GM12878 (cell line): Measurements from ENCODE around the gene B3GNT8. TPM values are rescaled to one million over a fixed set of nuclear protein-coding genes. Genes with fewer than 3 reads are reported as not detected.

Experiments used
- ATF3 ChIP-seq: IDR thresholded peaks from 2 replicates; pipeline ENCODE4 v1.6.1; 2011; ENCODE audit warnings: low read depth, mild to moderate bottlenecking, low read length, moderate library complexity, borderline replicate concordance; ENCODE audit errors: extremely low read depth
- CHD1 ChIP-seq: IDR thresholded peaks from 2 replicates; pipeline ENCODE4 v1.6.1; 2012; ENCODE audit warnings: low read depth, low read length, improper control_type of control experiment
- FOXK2 ChIP-seq: fragments of 450-650 bp; IDR thresholded peaks from 2 replicates; pipeline ENCODE4 v1.6.1; 2017; ENCODE audit warnings: mild to moderate bottlenecking, moderate library complexity
- HCFC1 ChIP-seq: fragments of 150-350 bp; IDR thresholded peaks from 2 replicates; pipeline ENCODE4 v1.6.1; 2014; ENCODE audit warnings: low read length
- JUNB ChIP-seq: IDR thresholded peaks from 2 replicates; pipeline ENCODE4 v1.6.1; 2016; ENCODE audit warnings: antibody characterized with exemption, mild to moderate bottlenecking
- JUND ChIP-seq: IDR thresholded peaks from 2 replicates; pipeline ENCODE4 v1.6.1; 2012; ENCODE audit warnings: low read depth, mild to moderate bottlenecking, low read length, improper control_type of control experiment, moderate library complexity
- KAT2A ChIP-seq: conservative IDR thresholded peaks from 2 replicates; pipeline ENCODE4 v1.6.1; 2011; ENCODE audit warnings: low read depth, low read length; ENCODE audit not compliant: control insufficient read depth
- MXI1 ChIP-seq: fragments of 150-350 bp; IDR thresholded peaks from 2 replicates; pipeline ENCODE4 v1.6.1; 2011; ENCODE audit warnings: low read depth, mild to moderate bottlenecking, inconsistent platforms, low read length, improper control_type of control experiment
- MYC ChIP-seq: IDR thresholded peaks from 2 replicates; pipeline ENCODE4 v1.6.1; 2011; ENCODE audit warnings: mild to moderate bottlenecking, low read length, moderate library complexity, inconsistent platforms; ENCODE audit not compliant: insufficient read depth, insufficient replicate concordance, insufficient read length, severe bottlenecking
- POLR2AphosphoS5 ChIP-seq: IDR thresholded peaks from 2 replicates; pipeline ENCODE4 v1.6.1; 2011; ENCODE audit warnings: mild to moderate bottlenecking, low read length, inconsistent platforms
- SP1 ChIP-seq: IDR thresholded peaks from one replicate; pipeline ENCODE4 v1.6.1; 2011; ENCODE audit warnings: low read depth, low read length
- SREBF1 ChIP-seq: IDR thresholded peaks from 2 replicates; pipeline ENCODE4 v1.6.1; 2012; ENCODE audit warnings: mild to moderate bottlenecking, low read length
- YBX1 ChIP-seq: fragments of 450-650 bp; IDR thresholded peaks from 2 replicates; pipeline ENCODE4 v1.6.1; 2016; ENCODE audit warnings: antibody characterized with exemption
- YY1 ChIP-seq: IDR thresholded peaks from 2 replicates; pipeline ENCODE4 v1.6.1; 2011; ENCODE audit warnings: low read depth, mild to moderate bottlenecking, low read length
- ZBED1 ChIP-seq: IDR thresholded peaks from 2 replicates; pipeline ENCODE4 v1.6.1; 2016; ENCODE audit warnings: borderline replicate concordance
- ZNF24 ChIP-seq: fragments of 450-650 bp; IDR thresholded peaks from 2 replicates; pipeline ENCODE4 v1.6.1; 2017; ENCODE audit warnings: antibody characterized with exemption, mild to moderate bottlenecking
- polyA plus RNA-seq, 11 experiments: library from polyadenylated mRNA; depleted of rRNA in 4 of 11; unstranded in 6 of 11; stranded (reverse) in 5 of 11; fragments of >200 nt; fragmentation: Nextera tagmentation in 4 of 11; fragmentation: Illumina TruSeq in 1 of 11; extraction: Ambion mirVana in 4 of 11; extraction: Trizol in 1 of 11; gene quantifications; 1 replicate in 1 of 11; 2 replicates in 10 of 11; pipeline versions ENCODE4 v1.2.1 to v1.2.3, GENCODE V29; 2011 to 2016; ENCODE audit warnings: inconsistent platforms in 2 of 11, missing spikeins in 2 of 11, low read depth in 1 of 11
- total RNA-seq, 4 experiments: library from RNA; depleted of rRNA in 3 of 4; stranded (reverse); fragments of >200 nt in 3 of 4; fragmentation: Illumina TruSeq in 1 of 4; extraction: Trizol in 1 of 4; gene quantifications; 2 replicates each; pipeline versions ENCODE4 v1.2.1 to v1.2.3, GENCODE V29; 2013 to 2021
- TF ChIP-seq, protein P1 (sequence below): IDR thresholded peaks from 2 replicates; pipeline ENCODE4 v1.6.1; 2011; ENCODE audit warnings: low read depth, low read length, improper control_type of control experiment, borderline replicate concordance
- TF ChIP-seq, protein P2 (sequence below): fragments of 450-650 bp; IDR thresholded peaks from 2 replicates; pipeline ENCODE4 v1.6.1; 2014; ENCODE audit warnings: mild to moderate bottlenecking
- TF ChIP-seq, protein P3 (sequence below): fragments of 450-650 bp; IDR thresholded peaks from 2 replicates; pipeline ENCODE4 v1.6.1; 2017; ENCODE audit warnings: mild to moderate bottlenecking, moderate library complexity

B3GNT8 gene
- total and polyA plus RNA-seq, 10 of the 15 experiments (the other 5 are each of a cell fraction or from before 2014, with no cell fraction given) = 0.06 to 1.2 (median 0.31) TPM; not detected in 4

DNA sequence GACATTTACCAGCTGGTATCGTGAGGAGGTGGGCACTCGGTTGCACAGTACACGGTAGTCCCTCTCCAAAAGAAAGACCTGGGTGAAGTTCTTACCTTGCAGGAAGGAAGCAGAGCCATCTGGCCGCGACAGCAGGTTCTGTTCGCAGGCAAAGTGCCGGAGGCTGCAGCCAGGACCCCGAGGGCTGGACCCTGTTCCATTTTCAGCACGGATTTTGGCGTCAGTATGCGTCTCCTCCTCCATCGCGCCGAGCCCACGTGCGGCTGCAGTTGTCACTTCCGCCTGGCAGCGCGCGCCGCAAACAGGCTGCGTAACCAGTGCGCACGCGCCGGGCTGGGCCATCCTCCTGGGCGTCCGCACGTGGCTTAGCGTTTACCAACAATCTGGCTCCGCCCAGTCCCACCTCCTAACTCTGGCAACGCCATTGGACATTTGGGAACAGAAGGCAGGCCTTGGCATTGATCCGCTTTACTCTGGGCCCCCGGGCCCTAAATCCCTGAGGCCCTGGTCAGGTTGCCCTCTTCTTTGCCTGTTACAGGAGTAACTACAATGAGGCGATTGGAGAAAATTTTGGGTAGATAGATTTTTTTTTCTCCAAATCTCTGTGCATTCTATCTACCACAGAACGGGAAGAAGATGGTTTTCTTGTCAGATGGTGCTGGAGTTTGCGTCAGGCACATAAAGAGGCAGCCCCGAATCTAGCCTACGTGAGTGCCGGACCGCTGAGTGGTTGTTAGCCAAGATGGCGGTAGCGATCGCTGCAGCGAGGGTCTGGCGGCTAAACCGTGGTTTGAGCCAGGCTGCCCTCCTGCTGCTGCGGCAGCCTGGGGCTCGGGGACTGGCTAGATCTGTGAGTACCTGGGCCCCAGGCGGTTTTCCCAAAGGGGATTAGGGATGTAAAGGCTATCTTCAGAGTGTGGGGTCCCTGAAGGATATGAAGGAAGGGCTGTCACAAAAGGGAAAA, 29.8 kb downstream of the B3GNT8 start, which contains the start of the genes BCKDHA and EXOSC5 (continued):
- TF ChIP-seq KAT2A (no peak), CHD1 (no peak), MYC (peak; percentile 97), HCFC1 (peak; percentile 58), MXI1 (peak; percentile 100), JUND (0 out of 2 replicates have a peak, but pooled peaks have one; percentile 17), SP1 (peak; percentile 74), ZBED1 (no peak), YBX1 (no peak), ZNF24 (peak; percentile 93), SREBF1 (no peak), JUNB (no peak), YY1 (peak; percentile 95), FOXK2 (peak; percentile 94), ATF3 (peak; percentile 37; the same call in 1 of the 2 replicates), POLR2AphosphoS5 (peak; percentile 72)
- TF ChIP-seq, protein P1, sequence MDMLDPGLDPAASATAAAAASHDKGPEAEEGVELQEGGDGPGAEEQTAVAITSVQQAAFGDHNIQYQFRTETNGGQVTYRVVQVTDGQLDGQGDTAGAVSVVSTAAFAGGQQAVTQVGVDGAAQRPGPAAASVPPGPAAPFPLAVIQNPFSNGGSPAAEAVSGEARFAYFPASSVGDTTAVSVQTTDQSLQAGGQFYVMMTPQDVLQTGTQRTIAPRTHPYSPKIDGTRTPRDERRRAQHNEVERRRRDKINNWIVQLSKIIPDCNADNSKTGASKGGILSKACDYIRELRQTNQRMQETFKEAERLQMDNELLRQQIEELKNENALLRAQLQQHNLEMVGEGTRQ = peak; percentile 70
- TF ChIP-seq, protein P2, sequence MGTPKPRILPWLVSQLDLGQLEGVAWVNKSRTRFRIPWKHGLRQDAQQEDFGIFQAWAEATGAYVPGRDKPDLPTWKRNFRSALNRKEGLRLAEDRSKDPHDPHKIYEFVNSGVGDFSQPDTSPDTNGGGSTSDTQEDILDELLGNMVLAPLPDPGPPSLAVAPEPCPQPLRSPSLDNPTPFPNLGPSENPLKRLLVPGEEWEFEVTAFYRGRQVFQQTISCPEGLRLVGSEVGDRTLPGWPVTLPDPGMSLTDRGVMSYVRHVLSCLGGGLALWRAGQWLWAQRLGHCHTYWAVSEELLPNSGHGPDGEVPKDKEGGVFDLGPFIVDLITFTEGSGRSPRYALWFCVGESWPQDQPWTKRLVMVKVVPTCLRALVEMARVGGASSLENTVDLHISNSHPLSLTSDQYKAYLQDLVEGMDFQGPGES = no peak
- TF ChIP-seq, protein P3, sequence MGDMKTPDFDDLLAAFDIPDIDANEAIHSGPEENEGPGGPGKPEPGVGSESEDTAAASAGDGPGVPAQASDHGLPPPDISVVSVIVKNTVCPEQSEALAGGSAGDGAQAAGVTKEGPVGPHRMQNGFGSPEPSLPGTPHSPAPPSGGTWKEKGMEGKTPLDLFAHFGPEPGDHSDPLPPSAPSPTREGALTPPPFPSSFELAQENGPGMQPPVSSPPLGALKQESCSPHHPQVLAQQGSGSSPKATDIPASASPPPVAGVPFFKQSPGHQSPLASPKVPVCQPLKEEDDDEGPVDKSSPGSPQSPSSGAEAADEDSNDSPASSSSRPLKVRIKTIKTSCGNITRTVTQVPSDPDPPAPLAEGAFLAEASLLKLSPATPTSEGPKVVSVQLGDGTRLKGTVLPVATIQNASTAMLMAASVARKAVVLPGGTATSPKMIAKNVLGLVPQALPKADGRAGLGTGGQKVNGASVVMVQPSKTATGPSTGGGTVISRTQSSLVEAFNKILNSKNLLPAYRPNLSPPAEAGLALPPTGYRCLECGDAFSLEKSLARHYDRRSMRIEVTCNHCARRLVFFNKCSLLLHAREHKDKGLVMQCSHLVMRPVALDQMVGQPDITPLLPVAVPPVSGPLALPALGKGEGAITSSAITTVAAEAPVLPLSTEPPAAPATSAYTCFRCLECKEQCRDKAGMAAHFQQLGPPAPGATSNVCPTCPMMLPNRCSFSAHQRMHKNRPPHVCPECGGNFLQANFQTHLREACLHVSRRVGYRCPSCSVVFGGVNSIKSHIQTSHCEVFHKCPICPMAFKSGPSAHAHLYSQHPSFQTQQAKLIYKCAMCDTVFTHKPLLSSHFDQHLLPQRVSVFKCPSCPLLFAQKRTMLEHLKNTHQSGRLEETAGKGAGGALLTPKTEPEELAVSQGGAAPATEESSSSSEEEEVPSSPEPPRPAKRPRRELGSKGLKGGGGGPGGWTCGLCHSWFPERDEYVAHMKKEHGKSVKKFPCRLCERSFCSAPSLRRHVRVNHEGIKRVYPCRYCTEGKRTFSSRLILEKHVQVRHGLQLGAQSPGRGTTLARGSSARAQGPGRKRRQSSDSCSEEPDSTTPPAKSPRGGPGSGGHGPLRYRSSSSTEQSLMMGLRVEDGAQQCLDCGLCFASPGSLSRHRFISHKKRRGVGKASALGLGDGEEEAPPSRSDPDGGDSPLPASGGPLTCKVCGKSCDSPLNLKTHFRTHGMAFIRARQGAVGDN = no peak; the same call in none of the 2 replicates
